Activated CD8-positive, alpha-beta memory T cell treated with anti-CD3 and anti-CD28 coated beads, Interleukin-2, amount 50 U/mL, for 48 hours (primary cell): ENCODE data around the gene KHDRBS2.

Experiments used
- DNase-seq: peaks from one replicate; pipeline ENCODE4 v3.0.0-alpha.2; 2020

The KHDRBS2 gene

GRCh38 chr6:62285612-62286469 lies at the start of gene KHDRBS2:
Gene KHDRBS2 (minus strand): TSS chr6:62286225.
- DNase-seq, result peak; percentile 51

- no peak for DNase-seq
Observed at GRCh38 chr6:62328607-62329006, 42.6 kb upstream of the KHDRBS2 start.

- no peak for DNase-seq
Observed at GRCh38 chr6:62324834-62325233, 38.8 kb upstream of the KHDRBS2 start.

GRCh38 chr6:62323818-62324431 lies 37.9 kb upstream of the KHDRBS2 start:
- no peak for DNase-seq

- no peak for DNase-seq
Observed at GRCh38 chr6:62298745-62299392, 12.8 kb upstream of the KHDRBS2 start.

GRCh38 chr6:62296541-62296940 lies 10.5 kb upstream of the KHDRBS2 start:
- no peak for DNase-seq

- DNase-seq, result no peak
Observed at GRCh38 chr6:62288974-62289373, 2.9 kb upstream of the KHDRBS2 start.

- no peak for DNase-seq
Observed at GRCh38 chr6:62288562-62288961, 2.5 kb upstream of the KHDRBS2 start.

- no peak for DNase-seq
Observed at GRCh38 chr6:62286470-62286843, 432 bp upstream of the KHDRBS2 start.

- no peak for DNase-seq
Observed at GRCh38 chr6:62284725-62285124, 1.3 kb downstream of the KHDRBS2 start.

- DNase-seq, result no peak
Observed at GRCh38 chr6:62283796-62284411, 2.1 kb downstream of the KHDRBS2 start.

GRCh38 chr6:62283365-62283764 lies 2.7 kb downstream of the KHDRBS2 start:
- DNase-seq, result no peak

GRCh38 chr6:62280099-62280498 lies 5.9 kb downstream of the KHDRBS2 start:
- no peak for DNase-seq

- DNase-seq, result no peak
Observed at GRCh38 chr6:62272114-62272513, 13.9 kb downstream of the KHDRBS2 start.

- no peak for DNase-seq
Observed at GRCh38 chr6:62265906-62266525, 20.0 kb downstream of the KHDRBS2 start.

GRCh38 chr6:62262283-62262682 lies 23.7 kb downstream of the KHDRBS2 start:
- DNase-seq, result no peak

- DNase-seq, result no peak
Observed at GRCh38 chr6:62246087-62246486, 39.9 kb downstream of the KHDRBS2 start.

GRCh38 chr6:62236784-62237183 lies 49.2 kb downstream of the KHDRBS2 start:
- no peak for DNase-seq

GRCh38 chr6:62229231-62229630 lies 56.8 kb downstream of the KHDRBS2 start:
- DNase-seq, result no peak

GRCh38 chr6:62217866-62218265 lies 68.2 kb downstream of the KHDRBS2 start:
- DNase-seq, result no peak

GRCh38 chr6:62202078-62202477 lies 83.9 kb downstream of the KHDRBS2 start:
- no peak for DNase-seq

- DNase-seq, result no peak
Observed at GRCh38 chr6:62192593-62192992, 93.4 kb downstream of the KHDRBS2 start.

- DNase-seq, result no peak
Observed at GRCh38 chr6:62175195-62175594, 110.8 kb downstream of the KHDRBS2 start.
